Measurements from ENCODE around the gene GALNTL6. TPM values are rescaled to one million over a fixed set of nuclear protein-coding genes. Genes with fewer than 3 reads are reported as not detected.

The GALNTL6 gene
- total RNA-seq, 2 donors from 2014 or later = 0.71 TPM; not detected in 1

DNA sequence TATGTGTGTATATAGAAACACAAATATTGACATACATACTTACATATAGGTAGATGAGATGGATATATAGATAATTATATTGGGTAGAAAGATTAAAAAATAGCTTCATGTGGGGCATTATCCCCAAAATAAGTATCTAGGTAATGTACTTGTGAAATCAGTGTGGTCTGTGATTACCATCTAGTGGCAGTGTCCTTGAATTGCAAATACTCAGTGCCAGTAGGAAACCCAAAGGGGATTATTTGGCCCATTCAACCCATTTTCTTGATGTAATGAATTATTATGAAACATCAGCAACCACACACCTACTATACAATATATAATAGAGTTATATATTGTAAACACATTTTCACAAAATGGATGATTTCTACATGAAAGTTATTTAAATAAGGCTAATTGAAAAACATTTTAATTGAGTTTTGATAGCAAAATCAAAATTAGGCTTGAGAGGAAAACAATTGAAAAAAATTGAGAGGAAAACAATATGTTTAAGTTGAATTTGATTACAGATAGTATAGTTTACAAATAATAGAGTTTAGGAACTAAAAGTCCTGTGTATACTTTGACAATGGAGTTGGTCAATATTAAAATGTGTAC is 389.4 kb downstream of the GALNTL6 start:
- H3K27ac ChIP-seq (ENCODE audit: low read depth, low read length) = no peak overlapping the region
- H3K27me3 ChIP-seq (ENCODE audit: control insufficient read depth, insufficient read depth, low read length, poor library complexity, severe bottlenecking) = no peaks in the 10 kb centered on the region
- no peaks in the 10 kb centered on the region for H3K36me3 ChIP-seq (ENCODE audit: control insufficient read depth, insufficient read depth, low read length)
- peaks cover 12% of the 10 kb centered on the region for H3K4me1 Mint-ChIP-seq
- no peak overlapping the region for H3K9ac ChIP-seq (ENCODE audit: extremely low read depth, low read length, poor library complexity, severe bottlenecking)
- DNase-seq = peak; percentile 44
- H3K27me3 Mint-ChIP-seq (ENCODE audit: insufficient read depth) = no peaks in the 10 kb centered on the region
- no peak overlapping the region for H3K27ac Mint-ChIP-seq
- H3K4me3 ChIP-seq (ENCODE audit: low read length) = no peak overlapping the region
- H3K4me1 ChIP-seq (ENCODE audit: control insufficient read depth, insufficient read depth, low read length) = no peaks in the 10 kb centered on the region
- H3K4me3 Mint-ChIP-seq = no peak overlapping the region
- no peaks in the 10 kb centered on the region for H3K36me3 Mint-ChIP-seq (ENCODE audit: low read depth)
- TF ChIP-seq, protein P1, sequence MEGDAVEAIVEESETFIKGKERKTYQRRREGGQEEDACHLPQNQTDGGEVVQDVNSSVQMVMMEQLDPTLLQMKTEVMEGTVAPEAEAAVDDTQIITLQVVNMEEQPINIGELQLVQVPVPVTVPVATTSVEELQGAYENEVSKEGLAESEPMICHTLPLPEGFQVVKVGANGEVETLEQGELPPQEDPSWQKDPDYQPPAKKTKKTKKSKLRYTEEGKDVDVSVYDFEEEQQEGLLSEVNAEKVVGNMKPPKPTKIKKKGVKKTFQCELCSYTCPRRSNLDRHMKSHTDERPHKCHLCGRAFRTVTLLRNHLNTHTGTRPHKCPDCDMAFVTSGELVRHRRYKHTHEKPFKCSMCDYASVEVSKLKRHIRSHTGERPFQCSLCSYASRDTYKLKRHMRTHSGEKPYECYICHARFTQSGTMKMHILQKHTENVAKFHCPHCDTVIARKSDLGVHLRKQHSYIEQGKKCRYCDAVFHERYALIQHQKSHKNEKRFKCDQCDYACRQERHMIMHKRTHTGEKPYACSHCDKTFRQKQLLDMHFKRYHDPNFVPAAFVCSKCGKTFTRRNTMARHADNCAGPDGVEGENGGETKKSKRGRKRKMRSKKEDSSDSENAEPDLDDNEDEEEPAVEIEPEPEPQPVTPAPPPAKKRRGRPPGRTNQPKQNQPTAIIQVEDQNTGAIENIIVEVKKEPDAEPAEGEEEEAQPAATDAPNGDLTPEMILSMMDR (conservative IDR thresholded peaks at IDR 0.05) = peak; percentile 91
- H3K9me3 ChIP-seq (ENCODE audit: control insufficient read depth, low read length) = peaks cover 1% of the 10 kb centered on the region
- H3K9me3 Mint-ChIP-seq = peaks cover 6% of the 10 kb centered on the region

DNA sequence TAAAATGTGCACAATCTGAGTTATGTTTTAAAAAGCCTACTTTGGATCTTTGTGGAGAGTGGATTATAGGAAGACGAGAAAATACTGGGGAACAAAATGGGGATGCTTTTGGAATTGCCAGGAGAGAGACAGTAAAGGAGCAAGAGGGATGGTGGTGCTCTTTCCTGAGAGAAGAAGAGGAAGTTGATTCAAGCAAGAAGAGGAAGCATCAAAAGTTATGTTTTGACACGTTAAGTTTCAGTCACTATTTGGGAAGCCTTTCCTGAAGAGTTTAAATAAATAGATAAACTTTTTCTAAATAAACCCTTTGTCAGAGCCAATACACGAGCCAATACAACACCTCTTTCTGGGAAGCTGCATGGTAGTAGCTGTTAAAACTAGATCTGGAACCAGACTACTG is 394.1 kb downstream of the GALNTL6 start:
- H3K9me3 ChIP-seq (ENCODE audit: control insufficient read depth, low read length) = no peaks in the 10 kb centered on the region
- Mint-ChIP-seq H3K36me3 (ENCODE audit: low read depth) (no peaks in the 10 kb centered on the region), H3K9me3 (no peaks in the 10 kb centered on the region), H3K4me3 (no peak overlapping the region), H3K27ac (no peak overlapping the region), H3K4me1 (peaks cover 5% of the 10 kb centered on the region), H3K27me3 (ENCODE audit: insufficient read depth) (no peaks in the 10 kb centered on the region)
- H3K27me3 ChIP-seq (ENCODE audit: control insufficient read depth, insufficient read depth, low read length, poor library complexity, severe bottlenecking) = no peaks in the 10 kb centered on the region
- WGBS, 2 experiments (ENCODE audit: insufficient coverage in 1 of 2, insufficient read length in 1 of 2) = 83 to 94% methylated on average over 1 to 3 of the region's 3 CpGs
- no peak overlapping the region for H3K9ac ChIP-seq (ENCODE audit: extremely low read depth, low read length, poor library complexity, severe bottlenecking)
- no peak overlapping the region for H3K4me3 ChIP-seq (ENCODE audit: low read length)
- no peak overlapping the region for H3K27ac ChIP-seq (ENCODE audit: low read depth, low read length)
- no peaks in the 10 kb centered on the region for H3K36me3 ChIP-seq (ENCODE audit: control insufficient read depth, insufficient read depth, low read length)
- no peak for DNase-seq
- no peaks in the 10 kb centered on the region for H3K4me1 ChIP-seq (ENCODE audit: control insufficient read depth, insufficient read depth, low read length)
- TF ChIP-seq, protein P1 (conservative IDR thresholded peaks at IDR 0.05) = no peak

DNA sequence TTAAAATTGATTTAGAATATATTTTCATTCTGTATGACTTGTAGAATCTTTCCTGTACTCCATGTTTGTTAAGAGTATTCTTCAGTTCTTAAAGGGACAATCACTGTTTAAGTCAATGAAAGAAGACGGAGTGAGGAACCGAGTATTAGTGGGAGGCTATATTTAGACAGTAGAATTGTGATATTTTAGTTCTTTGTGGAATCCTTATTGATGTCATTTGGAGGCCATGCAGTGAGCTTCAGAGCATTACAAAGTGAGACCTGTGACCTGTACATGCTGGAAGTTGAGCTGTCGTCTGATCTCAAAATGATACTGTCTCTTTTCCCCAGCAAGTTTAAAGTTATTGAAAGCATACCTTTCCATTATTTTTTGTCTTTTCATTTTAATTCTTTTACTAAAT is 394.7 kb downstream of the GALNTL6 start:
- H3K9me3 ChIP-seq (ENCODE audit: control insufficient read depth, low read length) = no peaks in the 10 kb centered on the region
- DNase-seq = no peak
- TF ChIP-seq, protein P1 (conservative IDR thresholded peaks at IDR 0.05) = no peak
- no peak overlapping the region for H3K27ac Mint-ChIP-seq
- H3K4me3 ChIP-seq (ENCODE audit: low read length) = no peak overlapping the region
- H3K4me1 Mint-ChIP-seq = peaks cover 5% of the 10 kb centered on the region
- no peak overlapping the region for H3K9ac ChIP-seq (ENCODE audit: extremely low read depth, low read length, poor library complexity, severe bottlenecking)
- WGBS, 2 experiments (ENCODE audit: insufficient coverage in 1 of 2, insufficient read length in 1 of 2) = 55 to 59% methylated on average over 3 of the region's 3 CpGs
- H3K4me3 Mint-ChIP-seq = no peak overlapping the region
- no peaks in the 10 kb centered on the region for H3K36me3 Mint-ChIP-seq (ENCODE audit: low read depth)
- no peaks in the 10 kb centered on the region for H3K36me3 ChIP-seq (ENCODE audit: control insufficient read depth, insufficient read depth, low read length)
- no peak overlapping the region for H3K27ac ChIP-seq (ENCODE audit: low read depth, low read length)
- H3K27me3 ChIP-seq (ENCODE audit: control insufficient read depth, insufficient read depth, low read length, poor library complexity, severe bottlenecking) = no peaks in the 10 kb centered on the region
- no peaks in the 10 kb centered on the region for H3K4me1 ChIP-seq (ENCODE audit: control insufficient read depth, insufficient read depth, low read length)
- H3K27me3 Mint-ChIP-seq (ENCODE audit: insufficient read depth) = no peaks in the 10 kb centered on the region
- no peaks in the 10 kb centered on the region for H3K9me3 Mint-ChIP-seq

Data from endodermal cell (in vitro differentiated cells).